Measurements from ENCODE around the gene PRM2.

The PRM2 gene

GRCh38 chr16:11253009-11253994 lies 23.0 kb downstream of the PRM2 start:
- H3K27ac ChIP-seq = no peak overlapping the region
- TF ChIP-seq ZFX (IDR thresholded peaks at IDR 0.05; ENCODE audit: borderline replicate concordance) (no peak), CTCF (IDR thresholded peaks at IDR 0.05) (no peak)

GRCh38 chr16:11252482-11252931 lies 23.8 kb downstream of the PRM2 start:
- H3K27ac ChIP-seq = no peak overlapping the region

GRCh38 chr16:11251525-11252481 lies 24.5 kb downstream of the PRM2 start:
- TF ChIP-seq ZFX (IDR thresholded peaks at IDR 0.05; ENCODE audit: borderline replicate concordance) = no peak
- TF ChIP-seq CTCF (IDR thresholded peaks at IDR 0.05) = no peak
- no peak overlapping the region for H3K27ac ChIP-seq

More at GRCh38 chr16:11252482-11252931, 23.8 kb downstream of the PRM2 start:
- TF ChIP-seq ZFX (IDR thresholded peaks at IDR 0.05; ENCODE audit: borderline replicate concordance) = no peak
- no peak for TF ChIP-seq CTCF (IDR thresholded peaks at IDR 0.05)

- no peak for TF ChIP-seq ZFX (IDR thresholded peaks at IDR 0.05; ENCODE audit: borderline replicate concordance)
- no peak for TF ChIP-seq CTCF (IDR thresholded peaks at IDR 0.05)
- H3K27ac ChIP-seq = no peak overlapping the region
Measured at GRCh38 chr16:11250786-11251524, 25.3 kb downstream of the PRM2 start.

GRCh38 chr16:11250091-11250785 lies 26.0 kb downstream of the PRM2 start:
- H3K27ac ChIP-seq = no peak overlapping the region
- no peak for TF ChIP-seq CTCF (IDR thresholded peaks at IDR 0.05)
- TF ChIP-seq ZFX (IDR thresholded peaks at IDR 0.05; ENCODE audit: borderline replicate concordance) = no peak

Data from 22Rv1 (cell line).